ELR (cell line): ENCODE measurements around the gene TMA7.

Experiments
- DNase-seq: peaks from one replicate; pipeline ENCODE4 v3.0.0-alpha.2; 2015; ENCODE audit warnings: low read depth

Gene TMA7

DNA sequence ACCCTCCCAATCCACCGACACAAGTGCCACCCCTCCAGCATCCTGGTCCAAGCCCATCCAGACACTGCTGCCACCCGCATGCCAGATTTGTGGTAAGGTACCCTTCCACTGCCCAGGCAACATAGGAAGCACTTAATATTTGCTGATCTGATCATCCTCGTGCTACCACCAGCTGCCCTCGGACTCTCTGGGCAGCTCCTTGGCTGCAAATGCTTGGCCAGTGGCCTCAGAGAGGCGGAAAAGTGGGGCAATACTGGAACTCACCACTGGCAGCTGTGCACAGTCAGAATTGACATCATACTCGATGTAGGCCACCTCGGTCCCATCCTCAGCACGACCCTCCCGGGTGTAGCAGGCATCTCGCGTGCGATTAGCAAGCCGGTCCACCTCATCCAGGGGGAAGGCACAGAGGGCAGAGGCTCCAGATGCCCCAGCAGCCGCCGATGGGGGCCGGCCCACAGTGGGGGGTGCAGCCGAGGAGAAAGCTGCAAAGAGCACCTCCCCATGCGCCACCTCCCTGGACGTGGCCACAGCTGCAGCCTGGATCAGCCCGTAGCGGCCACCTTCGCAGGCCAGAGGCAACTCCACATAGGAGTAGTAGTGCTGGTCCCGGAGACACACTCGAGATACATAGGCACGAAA, 16.7 kb upstream of the TMA7 start:
- no peak for DNase-seq

DNA sequence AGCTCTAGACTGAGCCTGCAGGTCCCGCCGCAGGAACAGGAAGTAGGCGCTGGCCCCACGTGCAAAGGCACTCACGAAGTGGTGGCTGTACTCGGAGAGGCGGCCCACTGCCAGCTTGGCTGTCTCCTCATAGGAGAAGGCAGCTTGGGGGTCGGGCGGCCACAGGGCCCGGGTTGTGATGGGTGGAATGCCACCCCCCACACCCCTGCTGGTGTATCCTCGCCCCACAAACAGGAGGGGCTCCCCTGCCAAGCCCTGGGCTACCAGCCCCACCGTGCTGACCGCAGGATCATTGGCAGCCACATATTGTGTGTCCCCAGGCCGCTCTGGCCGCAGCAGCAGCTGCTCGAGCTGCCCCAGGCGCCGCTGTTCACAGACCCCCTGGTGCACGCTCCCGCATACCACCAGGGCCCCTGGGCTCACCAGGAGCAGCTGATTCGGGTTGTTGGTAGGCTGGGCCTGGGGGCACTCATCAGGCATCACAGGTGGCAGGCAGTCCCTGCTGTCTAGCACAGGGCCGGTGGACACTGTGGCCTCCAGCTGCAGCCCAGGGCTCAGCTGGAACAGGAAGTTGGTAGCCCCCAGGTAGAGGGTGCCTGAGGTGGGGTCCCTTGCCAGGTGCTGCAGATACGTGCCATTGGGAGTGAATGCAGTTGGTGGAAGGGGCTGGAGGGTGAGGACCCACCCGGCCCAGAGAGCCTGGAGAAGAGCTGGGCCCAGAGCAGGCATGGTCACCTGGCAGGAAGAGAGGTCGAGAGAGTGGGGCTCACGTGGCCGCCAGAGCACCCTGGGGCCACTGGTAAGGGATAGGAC, 16.0 kb upstream of the TMA7 start:
- DNase-seq = no peak

DNA sequence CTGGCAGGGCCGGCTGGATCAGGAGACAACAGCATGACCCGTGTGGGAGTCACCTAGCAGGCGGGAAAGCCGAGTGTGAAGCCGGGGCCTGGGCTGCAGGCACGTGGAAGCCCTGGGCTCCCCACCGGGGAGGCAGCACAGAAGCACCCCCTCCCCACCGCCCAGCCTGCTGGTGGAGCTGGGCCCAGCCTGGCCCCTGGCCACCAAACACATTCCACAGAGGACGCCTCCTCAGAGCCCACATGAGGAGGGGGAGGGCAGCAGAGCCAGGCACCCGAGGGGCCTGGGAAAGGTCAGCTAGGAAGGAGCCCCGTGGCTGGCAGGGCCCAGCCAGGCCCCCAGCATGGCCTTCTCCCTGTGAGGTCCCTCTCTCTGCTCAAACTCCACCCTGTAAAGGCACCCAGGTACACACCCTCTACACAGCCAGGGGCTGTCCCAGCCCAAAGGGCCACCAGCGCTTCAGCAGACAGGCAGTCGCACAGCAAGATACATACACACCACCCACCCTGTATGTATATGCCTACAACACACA, 14.7 kb upstream of the TMA7 start:
- no peak for DNase-seq

DNA sequence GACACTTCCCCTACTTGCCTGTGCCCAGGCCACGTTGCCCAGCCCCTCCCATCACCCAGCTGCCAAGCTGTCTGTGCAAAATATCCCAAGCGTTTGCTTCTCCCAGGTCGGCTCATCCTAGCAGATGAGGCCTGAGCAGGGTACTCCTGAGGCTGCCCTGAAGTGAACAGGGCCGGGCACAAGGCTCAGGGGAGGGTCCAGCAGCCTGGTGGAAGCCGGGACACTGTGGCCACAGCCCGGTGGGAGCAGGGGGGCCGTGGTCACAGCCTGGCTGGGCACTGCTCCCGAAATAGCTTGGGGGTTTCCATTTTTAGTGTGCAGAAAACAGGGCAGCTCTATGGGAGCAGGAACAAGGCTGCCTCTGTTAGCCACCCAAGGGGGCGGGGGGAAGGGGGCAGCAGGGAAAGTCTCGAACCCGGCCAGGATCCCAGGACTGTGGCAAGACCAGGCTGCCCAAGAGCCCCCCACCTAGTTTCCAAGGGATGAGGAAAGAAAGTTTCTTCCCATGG, 13.6 kb upstream of the TMA7 start:
- no peak for DNase-seq

GRCh38 chr3:48426944-48427629, 13.0 kb upstream of the TMA7 start:
- DNase-seq = no peak

- DNase-seq = no peak
Observed at GRCh38 chr3:48427630-48427962, 12.5 kb upstream of the TMA7 start.

DNA sequence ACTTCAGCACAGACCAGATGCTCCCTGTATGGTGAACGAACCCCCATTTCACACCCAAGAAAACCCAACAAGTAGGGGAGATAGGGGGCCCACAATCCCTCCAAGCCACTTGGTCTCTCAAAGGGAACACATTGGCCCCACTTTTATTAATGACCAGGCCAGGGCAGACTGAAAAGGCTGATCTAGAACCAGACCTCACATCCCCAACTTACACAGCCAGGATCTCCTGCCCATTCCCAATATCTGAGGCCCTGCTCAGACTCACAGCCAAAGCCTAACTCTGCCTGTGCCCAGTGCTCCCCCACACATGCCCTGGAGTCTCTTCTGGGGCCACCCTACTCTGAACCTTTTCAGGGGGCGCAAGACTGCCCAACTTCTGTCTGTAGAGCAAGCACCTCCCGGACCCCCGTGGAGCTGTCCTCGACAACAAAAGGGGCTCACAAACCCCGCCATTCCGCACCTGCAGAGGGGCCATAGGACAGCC, 11.9 kb upstream of the TMA7 start:
- DNase-seq = no peak

- DNase-seq = peak; percentile 23
Observed at GRCh38 chr3:48428572-48429316, 11.3 kb upstream of the TMA7 start.

- DNase-seq = peak; percentile 47
Observed at GRCh38 chr3:48429317-48429959, 10.6 kb upstream of the TMA7 start.

GRCh38 chr3:48429960-48430707, 9.9 kb upstream of the TMA7 start, which contains the start of gene PLXNB1:
PLXNB1 (minus strand) TSS chr3:48430086; CDS start chr3:48424611, 5,475 bp downstream.
- DNase-seq = peak; percentile 40

DNA sequence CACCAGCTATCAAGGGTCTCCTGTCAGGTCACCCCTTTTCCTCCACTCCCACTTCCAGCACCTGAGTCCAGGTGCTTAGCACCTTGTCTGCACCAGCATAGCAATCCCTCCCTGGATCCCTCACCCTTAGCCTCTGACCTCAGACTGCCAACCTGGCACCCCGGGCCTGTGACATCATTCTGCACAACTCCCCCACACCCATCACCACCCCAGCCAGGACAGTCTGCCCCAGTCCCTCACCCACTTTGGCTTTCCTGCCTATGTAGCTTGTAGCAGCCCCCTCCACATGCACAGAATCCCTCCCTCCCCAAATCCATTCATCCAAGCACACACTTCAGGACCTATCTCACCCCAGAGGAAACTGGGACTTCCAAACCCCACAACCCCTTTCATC, 9.4 kb upstream of the TMA7 start:
- DNase-seq = no peak

GRCh38 chr3:48431224-48432029, 8.6 kb upstream of the TMA7 start:
- no peak for DNase-seq

- DNase-seq = peak; percentile 24
Observed at GRCh38 chr3:48432411-48433371, 7.4 kb upstream of the TMA7 start.

GRCh38 chr3:48433472-48434118, 6.5 kb upstream of the TMA7 start:
- DNase-seq = no peak

DNA sequence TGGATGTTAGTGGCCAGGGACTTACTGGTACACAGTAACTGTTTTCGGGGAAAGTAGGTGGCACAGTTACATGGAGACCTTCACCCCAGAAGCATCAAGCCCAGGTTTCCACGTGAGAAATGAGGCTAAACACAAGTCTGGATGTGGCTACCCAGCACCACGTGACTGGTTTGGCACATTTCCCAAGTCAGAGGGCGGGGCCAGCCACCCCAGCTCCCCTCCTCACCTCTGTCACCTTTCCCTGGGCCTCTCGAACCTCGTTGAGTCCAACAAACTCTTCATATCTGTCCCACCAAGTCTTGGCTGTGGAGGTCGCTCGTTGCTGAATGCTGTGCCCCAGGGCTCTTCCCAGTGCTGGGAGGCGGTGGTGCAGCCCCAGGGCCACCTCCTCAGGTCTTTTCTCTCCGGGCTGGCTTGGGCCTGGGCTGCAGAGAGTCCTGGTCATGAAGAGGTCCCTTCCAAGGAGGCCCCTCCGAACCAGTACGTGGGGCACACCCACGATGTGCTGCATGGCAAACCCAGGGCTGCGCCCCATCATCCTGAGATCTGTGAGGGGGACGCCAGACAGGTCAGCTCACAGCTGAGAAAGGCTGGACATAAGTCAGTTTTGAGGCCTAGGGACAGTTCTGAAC, 5.3 kb upstream of the TMA7 start:
- no peak for DNase-seq

DNA sequence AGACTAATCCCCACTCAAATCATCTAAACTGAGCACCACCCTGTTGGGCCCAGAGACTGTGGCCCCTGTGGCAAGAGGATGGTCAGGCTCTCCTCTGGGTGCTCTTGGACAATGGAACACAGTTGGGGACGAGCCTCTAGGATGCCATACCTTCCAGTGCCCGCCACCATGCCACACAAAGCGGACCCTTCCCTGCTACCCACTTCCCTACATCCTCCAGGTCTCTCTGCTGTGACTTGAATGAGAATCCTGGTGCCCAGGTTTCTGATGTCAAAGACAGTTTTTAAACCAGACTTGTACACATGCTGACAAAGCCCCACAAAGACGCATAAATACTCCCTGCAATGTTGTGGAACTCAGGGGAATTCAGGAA, 4.8 kb upstream of the TMA7 start:
- no peak for DNase-seq

GRCh38 chr3:48435774-48436476, 4.1 kb upstream of the TMA7 start:
- peak; percentile 80 for DNase-seq
